CD14-positive monocyte (primary cell): ENCODE measurements around the gene EEA1. TPM values are rescaled to one million over a fixed set of nuclear protein-coding genes. Genes with fewer than 3 reads are reported as not detected.

Experiments used
- DNase-seq, 3 donors: peaks; one replicate each; pipeline ENCODE4 v3.0.0-alpha.2; 2011 to 2022
- H2AFZ ChIP-seq: 2 replicates; pipeline ENCODE4 v1.6.0; 2012; ENCODE audit warnings: mild to moderate bottlenecking, low read depth, low read length, inconsistent platforms; ENCODE audit not compliant: insufficient read depth, poor library complexity, severe bottlenecking
- H3K27ac ChIP-seq, 2 donors: 1 replicate in 1 of 2; 2 replicates in 1 of 2; pipeline ENCODE4 v1.5.1; 2012 to 2013; ENCODE audit warnings: low read length in 2 of 2, control low read depth in 1 of 2, inconsistent platforms in 1 of 2, low read depth in 1 of 2, mild to moderate bottlenecking in 1 of 2
- H3K27me3 ChIP-seq, 2 donors: one replicate each; pipeline versions ENCODE4 v1.6.0 to v1.6.1; 2011 to 2013; ENCODE audit warnings: low read length in 2 of 2; ENCODE audit not compliant: control insufficient read depth in 2 of 2, insufficient read depth in 2 of 2
- H3K36me3 ChIP-seq, 2 donors: replicated peaks in 1 of 2; 1 replicate in 1 of 2; 2 replicates in 1 of 2; pipeline versions ENCODE4 v1.5.1 to v1.6.1; 2012 to 2013; ENCODE audit warnings: low read length in 2 of 2, control low read depth in 1 of 2, inconsistent platforms in 1 of 2, mild to moderate bottlenecking in 1 of 2; ENCODE audit not compliant: insufficient read depth in 2 of 2, control insufficient read depth in 1 of 2
- H3K4me1 ChIP-seq, 2 donors: 1 replicate in 1 of 2; 2 replicates in 1 of 2; pipeline versions ENCODE4 v1.5.1 to v1.6.1; 2012 to 2013; ENCODE audit warnings: low read length in 2 of 2, control low read depth in 1 of 2, inconsistent platforms in 1 of 2, mild to moderate bottlenecking in 1 of 2, moderate library complexity in 1 of 2; ENCODE audit not compliant: insufficient read depth in 2 of 2, control insufficient read depth in 1 of 2
- H3K4me2 ChIP-seq: replicated peaks from 2 replicates; pipeline ENCODE3; 2012; ENCODE audit warnings: low read length, moderate library complexity, mild to moderate bottlenecking; ENCODE audit not compliant: poor library complexity, severe bottlenecking; ENCODE audit errors: extremely low read depth
- H3K4me3 ChIP-seq, 3 experiments: fragments of 200-600 bp in 1 of 3; sonication (generic) in 1 of 3; replicated peaks in 1 of 3; 1 replicate in 2 of 3; 2 replicates in 1 of 3; pipeline ENCODE4 v1.5.1; 2011 to 2013; ENCODE audit warnings: low read length in 3 of 3, mild to moderate bottlenecking in 3 of 3, control low read depth in 2 of 3, low read depth in 2 of 3, inconsistent platforms in 1 of 3, moderate library complexity in 1 of 3
- H3K79me2 ChIP-seq: 2 replicates; pipeline ENCODE4 v1.6.0; 2012; ENCODE audit warnings: mild to moderate bottlenecking, control low read depth, inconsistent platforms, low read length, moderate library complexity; ENCODE audit not compliant: insufficient read depth
- H3K9ac ChIP-seq: 2 replicates; pipeline ENCODE4 v1.6.0; 2017; ENCODE audit warnings: low read length, mild to moderate bottlenecking; ENCODE audit not compliant: insufficient read depth, poor library complexity, severe bottlenecking
- H3K9me3 ChIP-seq, 2 donors: replicated peaks in 1 of 2; 1 replicate in 1 of 2; 2 replicates in 1 of 2; pipeline versions ENCODE4 v1.5.1 to v1.6.1; 2012 to 2013; ENCODE audit warnings: low read length in 2 of 2, control low read depth in 1 of 2; ENCODE audit not compliant: control insufficient read depth in 1 of 2, insufficient read depth in 1 of 2
- H4K20me1 ChIP-seq: 2 replicates; pipeline ENCODE4 v1.6.0; 2012; ENCODE audit warnings: mild to moderate bottlenecking, low read length, control low read depth, moderate library complexity; ENCODE audit not compliant: insufficient read depth
- H3K27ac Mint-ChIP-seq, 7 donors: one replicate each; pipeline ENCODE4 v1.8.0; 2020; ENCODE audit warnings: mild to moderate bottlenecking in 7 of 7, mixed read lengths in 7 of 7, moderate library complexity in 6 of 7, inconsistent platforms in 2 of 7
- H3K27me3 Mint-ChIP-seq, 3 donors: one replicate each; pipeline ENCODE4 v1.8.0; 2021 to 2022; ENCODE audit warnings: low read depth in 3 of 3, mild to moderate bottlenecking in 3 of 3, mixed read lengths in 3 of 3, moderate library complexity in 3 of 3, inconsistent platforms in 1 of 3
- H3K36me3 Mint-ChIP-seq, 2 donors: one replicate each; pipeline ENCODE4 v1.8.0; 2020; ENCODE audit warnings: mixed read lengths in 2 of 2, inconsistent platforms in 1 of 2, mild to moderate bottlenecking in 1 of 2
- H3K4me1 Mint-ChIP-seq: one replicate; pipeline ENCODE4 v1.8.0; 2020; ENCODE audit warnings: mild to moderate bottlenecking, mixed read lengths
- H3K4me3 Mint-ChIP-seq, 2 donors: one replicate each; pipeline ENCODE4 v1.8.0; 2020; ENCODE audit warnings: mild to moderate bottlenecking in 2 of 2, mixed read lengths in 2 of 2, moderate library complexity in 1 of 2
- H3K9me3 Mint-ChIP-seq, 7 donors: one replicate each; pipeline ENCODE4 v1.8.0; 2020 to 2022; ENCODE audit warnings: mixed read lengths in 7 of 7, mild to moderate bottlenecking in 6 of 7, moderate library complexity in 6 of 7, inconsistent platforms in 2 of 7
- CTCF ChIP-seq: fragments of 200-600 bp; IDR thresholded peaks from one replicate; pipeline ENCODE4 v1.8.0; 2022; ENCODE audit warnings: antibody characterized with exemption, mild to moderate bottlenecking
- WGBS: methylation state at CpG from one replicate; pipeline ENCODE4 v1.1.5; 2013; ENCODE audit warnings: missing lambda C conversion rate; ENCODE audit not compliant: insufficient coverage; 5-methylcytosine and 5-hydroxymethylcytosine counted together
- intact Hi-C, 2 donors: fragments of 100-400 bp; cut with micrococcal nuclease; formaldehyde crosslinking; loops; one replicate each; pipeline versions ENCODE4 v1.15.0 to v1.15.1; 2023
- polyA plus RNA-seq, 3 donors: library from polyadenylated mRNA; depleted of rRNA in 1 of 3; unstranded in 2 of 3; stranded (reverse) in 1 of 3; fragments of 300-500 nt in 2 of 3; fragments of >200 nt in 1 of 3; fragmentation: Illumina TruSeq in 2 of 3; gene quantifications; 1 replicate in 2 of 3; 2 replicates in 1 of 3; pipeline ENCODE4 v1.2.3, GENCODE V29; 2012 to 2021

Gene EEA1
- polyA plus RNA-seq, 3 donors, result 3.0 to 10.7 (median 3.6) TPM

GRCh38 chr12:92945659-92946220, 16.6 kb upstream of the EEA1 start:
- WGBS, result no CpG with 5 or more reads among the region's 2 CpGs
- peaks cover 6 to 17% (median 9%) of the 10 kb centered on the region in 7 donors for H3K9me3 Mint-ChIP-seq
- no peaks in the 10 kb centered on the region for H3K79me2 ChIP-seq
- peaks cover 0 to 7% of the 10 kb centered on the region in 2 donors for H3K4me1 ChIP-seq
- no peak overlapping the region for H3K4me2 ChIP-seq
- DNase-seq, result no peak
- H3K27me3 ChIP-seq, result no peaks in the 10 kb centered on the region
- no peak overlapping the region for H3K9ac ChIP-seq
- no peak for TF ChIP-seq CTCF
- no peak overlapping the region for H3K27ac ChIP-seq
- intact Hi-C loops, result no loop called here
- H2AFZ ChIP-seq, result no peak overlapping the region
- H3K27ac Mint-ChIP-seq, result no peak overlapping the region
- H3K4me1 Mint-ChIP-seq, result peaks cover 7% of the 10 kb centered on the region
- H4K20me1 ChIP-seq, result no peaks in the 10 kb centered on the region
- H3K36me3 Mint-ChIP-seq, result peaks cover 0 to 1% of the 10 kb centered on the region in 2 donors
- H3K27me3 Mint-ChIP-seq, result peaks cover 0 to 3% (median 2%) of the 10 kb centered on the region in 3 donors
- peaks cover 0 to 2% of the 10 kb centered on the region in 2 donors for H3K9me3 ChIP-seq
- no peak overlapping the region for H3K4me3 Mint-ChIP-seq
- no peak overlapping the region for H3K4me3 ChIP-seq
- H3K36me3 ChIP-seq, result no peaks in the 10 kb centered on the region

GRCh38 chr12:92943482-92944250, 14.6 kb upstream of the EEA1 start:
- TF ChIP-seq CTCF, result no peak
- H3K9me3 ChIP-seq, result peaks cover 0 to 4% of the 10 kb centered on the region in 2 donors
- no peak overlapping the region for H3K27ac Mint-ChIP-seq
- H3K36me3 ChIP-seq, result no peaks in the 10 kb centered on the region
- H3K4me1 ChIP-seq, result peaks cover 0 to 8% of the 10 kb centered on the region in 2 donors
- H3K27ac ChIP-seq, result no peak overlapping the region
- H3K27me3 Mint-ChIP-seq, result peaks cover 0 to 3% (median 0%) of the 10 kb centered on the region in 3 donors
- no peak overlapping the region for H3K4me2 ChIP-seq
- H3K9ac ChIP-seq, result no peak overlapping the region
- no peak overlapping the region for H3K4me3 ChIP-seq
- 92% methylated on average over 2 of the region's 6 CpGs for WGBS
- peaks cover 0 to 1% of the 10 kb centered on the region in 2 donors for H3K36me3 Mint-ChIP-seq
- H4K20me1 ChIP-seq, result no peaks in the 10 kb centered on the region
- no peak overlapping the region for H3K4me3 Mint-ChIP-seq
- H3K4me1 Mint-ChIP-seq, result peaks cover 5% of the 10 kb centered on the region
- H3K27me3 ChIP-seq, result no peaks in the 10 kb centered on the region
- H3K9me3 Mint-ChIP-seq, result peaks cover 3 to 17% (median 12%) of the 10 kb centered on the region in 7 donors
- H2AFZ ChIP-seq, result no peak overlapping the region
- no peak for DNase-seq
- no peaks in the 10 kb centered on the region for H3K79me2 ChIP-seq
- intact Hi-C loops, result no loop called here
